CD4-positive, alpha-beta T cell treated with Interleukin-17A for 1 hour (primary cell): ENCODE results near the gene CHRNA7.

ENCODE experiments used
- DNase-seq: peaks from one replicate; pipeline ENCODE4 v3.0.0-alpha.2; 2020

Gene CHRNA7

DNA sequence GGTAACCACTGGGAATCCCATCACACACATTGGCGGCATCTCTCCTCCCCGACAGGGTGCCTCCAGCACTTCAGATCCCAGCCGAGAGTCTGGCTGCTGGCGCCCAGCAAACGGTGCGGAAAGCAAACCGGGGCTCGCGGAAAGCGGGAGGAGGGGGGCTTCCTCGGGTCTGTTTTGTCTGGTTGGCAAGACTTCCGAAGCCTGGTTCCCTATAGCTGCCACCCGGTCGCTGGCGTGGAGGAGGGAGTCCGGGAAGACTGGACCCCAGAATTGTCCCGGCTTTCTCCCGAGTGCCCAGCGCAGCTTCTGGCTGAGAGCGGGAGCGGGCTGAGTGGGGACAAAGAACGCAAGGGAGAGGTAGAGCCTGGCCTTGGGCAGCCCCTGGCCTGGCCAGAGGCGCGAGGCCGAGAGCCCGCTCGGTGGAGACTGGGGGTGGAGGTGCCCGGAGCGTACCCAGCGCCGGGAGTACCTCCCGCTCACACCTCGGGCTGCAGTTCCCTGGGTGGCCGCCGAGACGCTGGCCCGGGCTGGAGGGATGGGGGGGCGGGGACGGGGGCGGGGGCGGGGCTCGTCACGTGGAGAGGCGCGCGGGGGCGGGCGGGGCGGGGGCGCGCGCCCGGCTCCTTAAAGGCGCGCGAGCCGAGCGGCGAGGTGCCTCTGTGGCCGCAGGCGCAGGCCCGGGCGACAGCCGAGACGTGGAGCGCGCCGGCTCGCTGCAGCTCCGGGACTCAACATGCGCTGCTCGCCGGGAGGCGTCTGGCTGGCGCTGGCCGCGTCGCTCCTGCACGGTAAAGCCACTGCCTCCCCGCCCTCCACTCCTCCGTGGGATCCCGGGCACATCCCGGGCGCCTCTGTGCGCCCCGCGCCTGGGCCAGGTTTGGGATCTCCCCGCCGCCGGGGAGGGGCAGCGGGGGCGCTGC lies at the start of gene CHRNA7:
TSS of gene CHRNA7 (plus strand) at position 654 of the 920 bp plus-strand sequence. CDS start at position 734, 80 bp downstream.
- DNase-seq: peak; percentile 9

DNA sequence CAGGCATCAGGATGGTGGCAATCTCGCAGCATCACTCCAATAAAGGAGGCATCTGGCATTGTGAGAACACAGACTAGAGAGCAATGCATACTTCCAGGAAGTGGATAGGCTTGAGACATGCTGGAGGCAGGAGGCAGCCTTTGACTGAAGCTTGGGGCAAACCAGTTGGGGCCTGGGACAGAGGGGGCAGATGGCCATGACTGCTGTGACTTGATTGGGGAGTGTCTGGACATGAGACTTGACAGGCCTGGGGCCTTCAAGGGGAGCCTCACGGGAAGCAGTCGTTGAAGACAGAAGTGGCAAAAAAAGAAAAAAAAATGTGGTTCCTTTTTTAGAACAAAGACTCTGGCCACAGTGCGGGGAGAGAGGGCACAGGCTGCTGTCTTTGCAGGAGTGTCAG lies 44.7 kb upstream of the CHRNA7 start:
- DNase-seq: no peak

DNA sequence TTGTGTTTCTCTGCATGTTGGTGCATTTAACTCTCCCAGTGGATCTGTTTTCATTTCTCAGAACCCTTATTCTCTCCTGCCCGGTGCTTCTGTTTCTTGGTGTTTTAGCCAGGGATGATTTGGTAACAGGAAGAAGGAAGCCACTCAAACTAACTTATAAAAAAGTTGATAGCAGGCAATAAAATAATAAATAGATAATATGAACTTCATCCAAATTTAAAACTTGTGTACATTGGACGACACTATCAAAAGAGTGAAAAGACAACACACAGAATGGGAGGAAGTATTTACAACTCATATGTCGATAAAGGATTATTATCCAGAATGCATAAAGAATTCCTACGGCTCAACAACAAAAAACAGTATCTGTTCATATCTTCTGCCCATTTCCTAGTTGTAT lies 37.3 kb upstream of the CHRNA7 start:
- no peak for DNase-seq

DNA sequence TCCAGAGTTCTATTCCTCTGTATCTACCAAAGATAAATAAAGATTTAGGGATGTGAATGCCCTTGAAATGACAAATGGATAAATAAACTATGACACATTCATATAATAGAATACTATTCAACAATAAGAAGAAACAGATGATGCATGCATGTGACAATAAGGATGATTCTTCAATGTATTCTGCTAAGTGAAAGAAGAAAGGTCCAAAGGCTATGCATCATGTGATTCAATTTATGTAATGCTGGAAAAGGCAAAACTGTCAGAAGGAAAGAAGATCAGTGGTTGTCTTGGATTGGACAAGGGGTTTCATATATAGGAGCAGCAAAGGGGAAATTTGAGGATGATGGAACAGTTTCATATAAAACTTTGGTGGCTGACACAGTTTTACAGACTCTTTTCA lies 32.6 kb upstream of the CHRNA7 start:
- no peak for DNase-seq

DNA sequence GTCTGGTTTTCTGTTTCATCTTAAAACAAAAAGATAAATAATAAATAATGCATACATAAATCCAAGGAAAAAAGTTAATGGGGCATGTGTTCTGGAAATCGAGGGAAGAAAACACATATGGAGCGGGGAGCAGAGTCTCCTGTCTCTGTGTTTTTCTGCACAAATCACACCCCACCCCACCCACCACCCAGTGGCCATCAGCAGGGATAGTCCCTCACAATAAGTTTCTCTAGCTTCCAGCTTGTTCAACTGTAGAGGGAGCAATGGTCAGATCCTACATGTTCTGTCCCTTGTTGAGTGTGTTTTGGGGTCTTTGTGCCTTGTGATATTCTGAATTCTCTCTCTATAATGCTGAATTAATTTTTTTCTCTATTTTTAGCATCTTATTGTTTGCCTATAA lies 26.8 kb upstream of the CHRNA7 start:
- DNase-seq: no peak

DNA sequence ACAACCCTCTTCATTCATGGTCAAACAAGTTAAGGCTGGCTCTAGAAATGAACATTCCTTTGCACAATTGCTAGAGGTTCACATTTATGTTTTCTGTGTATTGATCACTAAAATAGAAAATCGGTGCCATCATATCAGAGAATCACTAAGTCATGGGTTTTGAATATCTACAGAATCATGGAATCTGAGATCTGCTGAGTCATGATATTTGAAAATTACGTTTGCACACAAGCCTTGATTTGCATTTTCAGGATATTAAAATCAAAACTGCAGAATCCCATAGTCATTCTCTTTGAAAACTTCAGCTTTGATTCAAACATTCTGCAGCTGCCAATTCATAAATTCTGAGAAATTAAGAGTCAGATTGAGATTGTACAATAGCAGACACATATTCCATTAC lies 26.1 kb upstream of the CHRNA7 start:
- no peak for DNase-seq

DNA sequence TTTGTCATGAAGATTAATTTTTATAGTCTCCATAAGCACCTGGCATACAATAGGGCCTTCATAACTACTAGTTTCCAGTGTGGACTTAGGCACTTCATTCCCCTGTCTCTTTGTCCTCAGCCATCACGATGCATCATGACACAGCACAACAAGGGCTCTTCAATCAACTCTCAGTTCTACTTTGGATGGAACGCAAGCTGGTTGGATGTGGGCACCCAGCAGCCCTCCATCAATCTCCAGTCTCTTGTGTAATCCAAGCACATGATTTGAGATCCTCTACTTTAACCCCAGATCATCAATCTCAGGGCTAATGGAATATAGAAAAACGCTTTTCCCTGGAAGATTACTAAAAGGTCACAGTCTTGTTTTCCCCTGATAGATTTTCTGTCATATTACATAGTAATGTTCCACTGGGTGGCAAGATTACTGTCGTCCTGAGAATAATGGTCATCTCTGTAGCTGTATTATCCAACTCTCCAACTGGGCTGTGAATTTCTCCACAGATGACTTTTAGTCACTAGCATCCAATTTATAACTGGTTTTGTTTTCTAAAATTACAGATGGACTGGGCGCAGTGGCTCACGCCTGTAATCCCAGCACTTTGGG lies 22.9 kb upstream of the CHRNA7 start:
- DNase-seq: no peak

DNA sequence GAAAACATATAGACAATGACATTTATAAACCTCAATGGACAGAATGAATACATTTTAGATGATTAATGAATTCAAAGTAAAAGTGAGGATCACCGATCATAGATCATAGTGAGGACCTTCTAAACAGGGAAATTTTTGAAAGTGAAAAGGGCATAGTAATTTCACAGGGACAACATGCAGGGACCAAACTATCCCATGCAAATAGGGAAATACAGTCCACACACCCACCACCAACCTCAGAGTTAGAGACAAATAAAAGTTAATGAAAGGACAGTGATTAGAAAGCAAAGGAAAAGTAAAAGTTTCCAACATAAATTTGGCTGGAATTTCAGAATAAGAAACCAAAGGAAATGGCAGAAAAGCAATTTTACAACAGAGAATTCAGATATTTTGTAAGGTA lies 15.4 kb upstream of the CHRNA7 start:
- no peak for DNase-seq

DNA sequence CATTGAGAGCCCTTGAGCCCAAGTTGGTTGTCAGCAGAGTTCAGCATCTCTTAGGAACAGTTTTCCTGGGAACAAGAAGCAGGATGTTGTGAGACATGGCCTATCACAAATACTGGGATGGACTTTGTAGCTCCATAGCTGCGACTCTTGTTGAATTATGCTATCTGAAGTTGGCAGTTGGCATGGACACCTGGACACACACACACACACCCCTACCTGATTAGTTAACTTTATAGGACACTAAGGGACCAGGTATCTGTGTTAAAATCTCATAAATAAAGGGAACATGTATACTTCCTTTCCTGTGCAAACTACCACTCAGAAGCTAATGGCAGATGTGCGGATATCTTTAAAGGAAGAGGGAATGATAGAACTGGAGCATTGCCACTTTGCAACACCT lies 10.2 kb upstream of the CHRNA7 start:
- DNase-seq: no peak

DNA sequence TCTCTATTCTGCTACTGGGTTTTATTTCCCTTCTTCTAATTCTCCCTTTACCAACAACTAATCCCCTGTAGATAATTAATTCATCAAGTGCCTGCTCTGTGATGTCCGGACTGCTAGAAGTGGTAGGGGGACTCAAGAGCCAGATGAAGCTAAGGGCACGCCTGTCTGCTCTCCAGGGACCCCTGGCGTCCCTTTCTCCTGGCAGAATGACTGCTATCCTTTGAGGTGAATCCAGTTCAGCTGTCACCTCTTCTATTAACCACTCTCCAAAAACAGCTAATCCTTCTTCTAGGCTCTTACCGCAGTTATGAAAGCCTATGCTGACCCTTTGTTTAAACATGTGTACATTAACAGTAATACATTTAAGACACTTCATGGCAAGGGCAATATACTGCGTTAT lies 1.4 kb upstream of the CHRNA7 start:
- DNase-seq: no peak

DNA sequence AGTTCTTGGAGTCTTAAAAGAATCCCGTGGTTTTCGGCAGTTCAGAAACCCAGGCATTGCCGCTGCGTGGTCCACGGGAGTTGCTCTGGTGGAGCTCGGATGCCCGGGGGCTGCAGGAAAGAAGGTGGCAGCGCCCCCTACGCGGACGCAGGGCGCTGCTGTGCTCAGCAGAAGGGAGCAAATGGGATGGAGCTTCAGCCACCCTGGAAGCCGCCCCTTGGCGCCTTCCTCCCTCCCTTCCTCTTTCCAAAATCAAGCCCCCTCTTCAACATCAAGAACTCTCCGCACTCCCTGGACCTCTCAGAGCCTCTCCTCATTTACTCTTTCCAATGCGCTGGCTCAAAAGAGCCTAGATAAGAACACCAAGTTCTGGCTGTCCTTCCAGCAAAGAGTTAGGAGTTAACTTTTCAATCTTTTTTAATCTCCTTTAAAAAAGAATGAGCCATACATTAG lies 880 bp upstream of the CHRNA7 start:
- DNase-seq: no peak

DNA sequence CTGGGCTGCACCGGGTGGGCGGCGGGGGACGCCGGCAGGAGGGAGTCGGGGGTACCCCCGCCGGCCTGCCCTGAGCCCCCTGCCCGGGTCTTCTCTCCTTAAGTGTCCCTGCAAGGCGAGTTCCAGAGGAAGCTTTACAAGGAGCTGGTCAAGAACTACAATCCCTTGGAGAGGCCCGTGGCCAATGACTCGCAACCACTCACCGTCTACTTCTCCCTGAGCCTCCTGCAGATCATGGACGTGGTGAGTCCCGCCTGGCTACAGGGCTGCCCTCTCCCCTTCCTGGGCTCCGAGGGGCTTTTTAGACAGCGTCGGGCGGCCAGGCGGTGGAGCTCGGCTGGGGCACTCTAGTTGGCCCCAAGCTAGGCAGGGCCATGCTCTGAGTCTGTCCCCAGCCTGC lies 480 bp downstream of the CHRNA7 start:
- DNase-seq: no peak

DNA sequence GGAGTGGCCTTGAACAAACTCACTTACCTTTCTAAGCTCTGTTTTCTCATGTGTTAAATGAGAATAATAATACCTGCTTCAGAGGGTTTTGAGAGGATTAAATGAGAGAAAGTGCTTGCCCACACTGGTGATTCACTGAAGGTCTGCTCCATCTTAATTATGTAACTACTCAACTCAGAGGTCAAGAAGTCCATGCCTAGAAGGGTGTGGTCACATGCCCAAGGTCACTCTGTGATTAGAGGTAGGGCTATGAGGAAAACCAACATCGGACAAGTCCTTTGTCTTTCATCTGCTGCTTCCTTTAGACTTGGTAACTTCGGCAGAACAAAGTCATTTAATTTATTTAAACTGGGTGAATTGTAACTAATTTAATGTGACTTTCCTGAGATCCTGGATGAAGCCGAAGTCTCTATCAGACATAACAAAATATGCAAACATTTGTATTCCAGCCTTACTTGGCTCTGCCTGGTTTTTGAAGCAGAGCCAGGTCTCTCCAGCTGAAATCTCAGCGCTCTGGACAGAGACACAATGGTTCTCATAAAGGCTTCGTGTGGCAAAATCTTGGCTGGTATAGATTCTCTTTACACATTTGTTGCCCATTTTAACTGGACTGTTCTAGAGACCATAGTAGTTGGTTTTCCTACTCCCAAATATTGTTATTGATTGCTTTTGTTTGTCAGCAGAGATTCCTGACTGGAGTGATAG lies 3.0 kb downstream of the CHRNA7 start:
- DNase-seq: no peak

DNA sequence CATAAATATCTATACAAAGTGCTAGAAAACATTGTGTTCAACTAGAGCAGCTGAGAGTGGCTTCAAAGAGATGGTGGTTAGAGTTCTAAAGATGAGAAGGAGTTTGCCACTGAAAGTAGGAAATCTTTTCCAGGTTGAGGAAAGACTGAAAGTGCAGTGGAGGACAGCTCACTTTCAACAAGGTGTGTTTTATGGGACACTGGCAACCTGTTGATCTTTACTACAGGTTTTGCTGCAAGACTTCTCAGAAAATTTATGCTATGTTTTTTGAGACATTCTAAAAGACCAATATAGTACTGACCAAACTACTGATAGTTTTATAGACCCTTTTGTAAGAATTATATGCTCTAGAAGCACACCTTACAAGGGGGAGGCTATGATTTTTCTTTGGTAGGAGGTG lies 3.8 kb downstream of the CHRNA7 start:
- DNase-seq: no peak

DNA sequence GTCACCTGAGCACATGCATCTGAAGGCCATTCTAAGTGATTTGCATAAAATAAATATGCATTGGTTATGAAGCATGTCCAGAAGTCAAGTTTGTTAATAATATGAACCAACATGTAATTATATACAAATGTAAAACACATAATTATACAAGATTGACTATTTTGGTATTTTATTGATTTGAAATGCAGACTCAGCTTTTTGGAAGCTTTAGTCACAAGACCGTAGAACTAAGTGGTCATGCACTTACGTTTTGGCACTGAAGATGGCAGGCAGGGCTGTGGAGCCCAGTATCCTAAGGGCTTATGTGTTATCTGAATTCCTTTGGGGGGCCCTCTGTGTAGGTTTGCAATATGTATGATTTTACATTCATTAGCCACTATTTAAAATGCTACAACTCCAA lies 5.0 kb downstream of the CHRNA7 start:
- no peak for DNase-seq

DNA sequence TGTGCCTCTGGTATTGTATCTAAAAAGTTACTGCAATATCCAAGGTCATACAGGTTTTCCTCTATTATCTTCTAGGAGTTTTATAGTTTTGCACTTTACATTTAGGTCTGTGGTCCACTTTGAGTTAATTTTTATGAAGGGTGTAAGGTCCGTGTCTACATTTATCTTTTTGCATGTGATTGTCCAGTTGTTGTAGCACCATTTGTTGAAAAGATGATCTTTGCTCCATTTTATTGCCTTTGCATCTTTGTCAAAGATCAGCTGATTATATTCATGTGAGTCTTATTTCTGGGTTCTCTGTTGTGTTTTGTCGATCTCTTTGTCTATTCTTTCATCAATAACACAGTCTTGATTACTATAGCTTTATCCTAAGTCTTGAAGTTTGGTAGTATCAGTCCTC lies 6.7 kb downstream of the CHRNA7 start:
- DNase-seq: no peak

DNA sequence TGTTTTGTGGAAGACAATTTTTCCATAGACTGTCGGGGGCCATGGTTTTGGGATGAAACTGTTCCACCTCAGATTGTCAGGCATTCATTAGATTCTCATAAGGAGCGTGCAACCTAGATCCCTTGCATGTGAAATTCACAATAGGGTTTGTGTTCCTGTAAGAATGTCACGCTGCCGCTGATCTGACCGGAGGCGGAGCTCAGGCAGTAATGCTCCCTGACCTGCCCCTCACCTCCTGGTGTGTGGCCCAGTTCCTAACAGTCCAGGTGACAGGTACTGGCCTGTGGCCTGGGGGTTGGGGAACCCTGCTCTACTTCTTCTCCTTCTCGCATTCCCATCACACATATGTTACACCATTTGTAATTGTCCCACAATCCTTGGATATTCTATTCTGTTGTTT lies 11.0 kb downstream of the CHRNA7 start:
- DNase-seq: no peak

DNA sequence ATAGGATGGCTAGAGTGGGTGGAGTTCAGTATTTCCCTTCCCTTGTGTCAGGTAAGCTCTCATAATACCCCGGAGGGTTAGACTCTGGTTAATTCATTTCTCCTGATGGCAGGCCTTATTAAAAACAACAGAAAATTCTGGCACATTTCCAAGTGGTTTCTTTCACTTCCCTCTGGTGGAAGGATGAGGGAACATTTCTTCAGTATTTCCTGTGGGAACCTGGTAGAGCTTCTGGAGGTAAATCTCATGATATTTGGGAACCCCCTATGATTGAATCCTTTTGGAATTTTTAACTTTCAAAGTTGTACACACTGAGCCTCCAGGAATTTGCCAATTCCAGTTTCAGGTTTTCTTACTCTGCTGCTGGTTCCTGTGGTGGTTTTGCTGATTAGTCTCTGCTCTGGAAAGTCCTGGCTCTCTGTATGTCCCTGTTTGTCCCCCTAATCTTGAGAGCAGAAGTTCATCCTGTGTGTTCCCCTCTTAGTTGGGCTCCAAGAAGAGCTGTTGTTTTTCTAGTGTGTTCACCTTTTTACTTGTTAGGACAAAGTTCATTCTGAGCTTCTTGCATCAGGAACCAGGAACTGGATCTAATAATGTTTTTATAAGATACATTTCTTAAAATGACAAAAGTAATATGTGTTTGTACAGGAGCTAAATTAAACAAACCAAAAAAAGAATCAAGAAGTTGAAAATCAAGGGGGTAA lies 12.1 kb downstream of the CHRNA7 start:
- no peak for DNase-seq

DNA sequence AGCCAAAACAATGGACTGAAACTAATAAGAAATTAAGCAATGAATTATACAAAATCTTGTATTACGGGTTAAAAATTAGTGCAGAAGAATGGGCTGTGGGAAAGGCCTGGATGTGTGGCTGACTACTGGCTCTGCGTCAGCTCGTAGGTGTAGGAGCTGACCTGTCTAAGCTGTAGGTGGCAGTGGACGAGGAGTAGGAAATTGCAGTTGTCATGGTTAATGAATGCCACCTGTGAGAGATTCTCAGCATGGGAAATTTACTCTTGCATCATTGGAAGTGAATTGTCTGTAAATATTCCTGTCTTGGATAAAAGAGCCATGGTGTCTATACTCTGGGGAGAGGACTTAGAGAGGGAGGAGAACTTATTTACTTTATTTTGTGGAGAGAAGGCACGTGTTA lies 23.4 kb downstream of the CHRNA7 start:
- DNase-seq: no peak

DNA sequence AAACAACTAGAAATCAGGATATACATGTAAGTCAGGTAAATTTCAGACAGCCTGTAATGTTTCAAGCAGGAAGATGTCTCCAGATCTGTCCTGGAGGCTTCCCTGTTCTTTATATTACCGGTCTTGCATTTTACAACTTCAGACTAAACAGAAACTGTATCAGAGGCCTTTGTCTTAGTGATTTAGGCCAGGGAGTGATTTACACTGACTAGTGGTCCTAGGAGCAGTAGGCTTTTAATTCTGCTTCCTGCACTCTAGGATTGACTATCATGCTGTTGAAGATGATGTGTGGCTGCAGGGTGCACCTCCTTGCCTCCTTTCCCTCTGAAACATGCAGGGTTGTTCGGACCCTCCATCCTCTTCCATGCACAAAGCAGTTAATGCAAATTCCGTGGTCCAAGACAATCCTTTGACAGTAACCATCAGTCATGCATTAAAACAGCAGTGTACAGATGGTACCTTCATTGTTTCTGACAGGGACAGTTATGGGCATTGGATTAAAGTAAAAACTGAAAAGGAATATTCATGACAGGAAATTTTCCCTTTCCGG lies 27.6 kb downstream of the CHRNA7 start:
- no peak for DNase-seq

DNA sequence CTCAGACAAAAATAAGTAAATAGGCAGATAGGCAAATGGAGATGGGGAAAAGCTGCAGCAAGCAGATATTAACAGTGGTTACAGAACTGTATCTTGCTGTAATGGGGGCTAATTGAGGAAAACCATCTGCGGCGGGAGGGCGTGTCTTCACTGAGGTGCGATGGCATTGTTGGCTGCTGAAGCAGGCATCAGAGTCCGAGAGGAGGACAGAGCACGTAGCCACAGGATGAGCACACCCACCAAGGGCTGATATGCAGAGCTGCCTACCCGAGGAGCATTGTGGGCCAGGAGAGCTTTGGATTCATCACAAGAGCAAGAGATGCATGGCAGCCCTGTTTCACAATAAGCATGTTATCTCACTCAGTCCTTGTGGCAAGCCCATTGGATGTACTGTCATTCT lies 30.4 kb downstream of the CHRNA7 start:
- DNase-seq: no peak

DNA sequence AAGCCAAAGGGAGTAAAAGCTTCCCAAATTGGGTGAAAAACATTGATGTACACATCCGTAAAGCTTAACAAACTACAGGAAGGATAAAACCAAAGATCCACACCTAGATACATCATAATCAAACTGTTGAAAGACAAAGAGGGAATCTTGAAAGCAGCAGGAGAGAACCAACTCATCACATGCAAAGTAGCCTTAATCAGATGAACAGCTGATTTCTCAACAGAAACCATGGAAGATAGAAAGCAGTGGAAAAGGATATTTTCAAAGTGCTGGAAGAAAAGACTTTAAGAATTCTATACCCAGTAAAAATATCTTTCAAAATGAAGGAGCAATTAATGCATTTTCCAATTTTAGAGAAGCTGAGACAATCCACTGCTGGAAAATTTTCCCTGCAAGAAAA lies 36.8 kb downstream of the CHRNA7 start:
- DNase-seq: no peak

DNA sequence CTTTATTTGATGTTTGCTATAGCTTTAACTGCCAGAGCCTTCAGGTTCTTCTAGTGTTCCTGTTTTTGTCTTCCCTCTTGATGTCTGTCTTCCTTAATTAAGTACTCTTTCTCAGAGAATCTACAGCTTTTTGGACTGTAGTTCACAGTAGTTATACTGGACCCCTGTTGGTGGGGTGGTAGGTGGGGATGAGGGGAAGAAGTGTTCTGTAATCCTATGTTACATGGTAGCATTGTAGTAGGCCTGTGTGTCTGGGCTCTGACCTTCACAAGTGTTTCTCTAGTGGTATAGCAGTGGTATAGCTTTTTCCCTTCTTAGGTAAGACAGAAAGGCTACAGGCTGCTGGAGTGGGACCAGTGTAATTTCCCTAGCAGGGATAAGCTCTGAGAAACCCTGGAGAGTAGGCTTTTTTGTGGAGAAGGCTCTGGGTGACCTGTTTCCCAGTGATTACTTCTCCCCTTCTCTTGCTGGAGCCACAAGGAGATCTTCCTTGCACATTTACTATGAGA lies 59.6 kb downstream of the CHRNA7 start:
- DNase-seq: no peak
